ENCODE results near the gene TMEM52.

The TMEM52 gene

DNA sequence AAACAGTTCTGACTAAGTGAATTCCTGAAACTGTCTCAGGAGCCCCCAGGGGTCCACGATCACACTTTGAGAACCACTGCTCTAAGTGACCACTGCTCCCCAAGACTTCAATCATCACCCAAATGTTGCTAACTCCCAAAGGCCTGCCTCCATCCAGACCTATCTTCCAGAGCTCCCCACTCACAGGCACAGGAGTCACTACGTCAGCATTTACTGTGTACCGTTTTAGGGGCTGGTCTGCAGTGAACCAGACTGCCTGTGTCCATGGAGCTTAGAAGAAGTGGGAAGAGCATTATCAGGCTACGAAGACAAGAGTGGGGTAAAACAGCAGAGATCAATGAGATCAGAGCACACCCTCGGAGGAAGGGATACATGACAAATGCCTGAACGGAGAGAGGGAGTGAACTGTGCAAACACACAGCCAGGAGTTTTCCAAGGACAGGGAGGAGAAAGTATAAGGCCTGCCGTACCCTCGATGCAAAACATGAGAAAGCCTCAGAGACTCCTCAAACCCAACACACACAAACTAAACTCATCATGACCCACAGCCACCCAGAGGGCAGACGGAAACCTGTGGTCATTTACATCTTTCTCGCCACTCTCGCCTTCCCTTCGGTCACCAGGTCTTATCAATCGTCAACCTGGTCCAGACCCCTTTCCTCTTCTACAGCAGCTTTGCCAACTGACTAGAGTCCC lies 38.3 kb downstream of the TMEM52 start:
- H3K79me2 ChIP-seq (ENCODE audit: control insufficient read depth, insufficient read depth, low read length) = peaks cover 80% of the 10 kb centered on the region
- no peak overlapping the region for H3K23ac ChIP-seq (ENCODE audit: low read length)
- no peak overlapping the region for H2BK15ac ChIP-seq (replicated peaks; ENCODE audit: low read depth)
- H3K79me1 ChIP-seq (ENCODE audit: low read length) = peaks cover 2% of the 10 kb centered on the region
- no peak overlapping the region for H3K18ac ChIP-seq (ENCODE audit: low read length)
- no peak overlapping the region for H2BK120ac ChIP-seq (ENCODE audit: low read depth, low read length)
- no peak overlapping the region for H3K4me2 ChIP-seq (ENCODE audit: low read length)
- H3K4me1 ChIP-seq (ENCODE audit: control insufficient read depth, low read depth, low read length) = peaks cover 4% of the 10 kb centered on the region
- no peak overlapping the region for H3K4me3 ChIP-seq (ENCODE audit: low read length)
- H4K5ac ChIP-seq (ENCODE audit: low read length) = no peak overlapping the region
- DNase-seq = no peak
- WGBS (ENCODE audit: extremely low coverage, insufficient coverage, low lambda C conversion rate) = no CpG with 5 or more reads among the region's 13 CpGs
- H3K27ac ChIP-seq (ENCODE audit: low read depth, low read length) = no peak overlapping the region
- no peak overlapping the region for H2BK5ac ChIP-seq (ENCODE audit: low read length)
- no peak overlapping the region for H3K56ac ChIP-seq (ENCODE audit: low read length)
- no peak overlapping the region for H4K8ac ChIP-seq (ENCODE audit: low read depth, low read length)
- no peak overlapping the region for H3K4ac ChIP-seq (ENCODE audit: low read depth, low read length)
- no peak overlapping the region for H2AK5ac ChIP-seq (ENCODE audit: low read length)
- no peak overlapping the region for H3K9ac ChIP-seq (ENCODE audit: low read length)
- no peaks in the 10 kb centered on the region for H3K36me3 ChIP-seq (ENCODE audit: control insufficient read depth, insufficient read depth, low read length)
- H3K27me3 ChIP-seq (ENCODE audit: insufficient read depth, low read length, poor library complexity) = no peaks in the 10 kb centered on the region

DNA sequence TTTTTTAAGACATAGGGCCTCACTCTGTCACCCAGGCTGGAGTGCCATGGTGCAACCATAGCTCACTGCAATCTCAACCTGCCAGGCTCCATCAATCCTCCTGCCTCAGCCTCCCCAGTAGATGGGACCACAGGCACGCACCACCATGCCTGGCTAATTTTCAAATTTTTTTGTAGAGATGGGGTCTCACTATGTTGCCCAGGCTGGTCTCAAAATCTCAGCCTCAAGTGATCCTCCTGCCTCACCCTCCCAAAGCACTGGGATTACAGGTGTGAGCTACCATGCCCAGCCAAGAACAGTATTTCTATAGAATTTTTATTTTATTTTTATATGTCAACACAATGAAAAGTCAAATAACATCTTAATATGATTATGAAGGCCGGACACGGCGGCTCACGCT lies 39.1 kb downstream of the TMEM52 start:
- no peak overlapping the region for H4K5ac ChIP-seq (ENCODE audit: low read length)
- no peak overlapping the region for H2BK5ac ChIP-seq (ENCODE audit: low read length)
- no peak overlapping the region for H3K4me3 ChIP-seq (ENCODE audit: low read length)
- H3K56ac ChIP-seq (ENCODE audit: low read length) = no peak overlapping the region
- peaks cover 84% of the 10 kb centered on the region for H3K79me2 ChIP-seq (ENCODE audit: control insufficient read depth, insufficient read depth, low read length)
- H3K4me1 ChIP-seq (ENCODE audit: control insufficient read depth, low read depth, low read length) = peaks cover 4% of the 10 kb centered on the region
- DNase-seq = no peak
- no peak overlapping the region for H2BK15ac ChIP-seq (replicated peaks; ENCODE audit: low read depth)
- no peak overlapping the region for H4K8ac ChIP-seq (ENCODE audit: low read depth, low read length)
- no peak overlapping the region for H3K4ac ChIP-seq (ENCODE audit: low read depth, low read length)
- H3K27ac ChIP-seq (ENCODE audit: low read depth, low read length) = no peak overlapping the region
- H3K18ac ChIP-seq (ENCODE audit: low read length) = no peak overlapping the region
- no peak overlapping the region for H3K23ac ChIP-seq (ENCODE audit: low read length)
- no peak overlapping the region for H3K9ac ChIP-seq (ENCODE audit: low read length)
- H3K79me1 ChIP-seq (ENCODE audit: low read length) = peaks cover 2% of the 10 kb centered on the region
- H2AK5ac ChIP-seq (ENCODE audit: low read length) = no peak overlapping the region
- H3K27me3 ChIP-seq (ENCODE audit: insufficient read depth, low read length, poor library complexity) = no peaks in the 10 kb centered on the region
- H3K36me3 ChIP-seq (ENCODE audit: control insufficient read depth, insufficient read depth, low read length) = no peaks in the 10 kb centered on the region
- no CpG with 5 or more reads among the region's 5 CpGs for WGBS (ENCODE audit: extremely low coverage, insufficient coverage, low lambda C conversion rate)
- no peak overlapping the region for H2BK120ac ChIP-seq (ENCODE audit: low read depth, low read length)
- no peak overlapping the region for H3K4me2 ChIP-seq (ENCODE audit: low read length)

DNA sequence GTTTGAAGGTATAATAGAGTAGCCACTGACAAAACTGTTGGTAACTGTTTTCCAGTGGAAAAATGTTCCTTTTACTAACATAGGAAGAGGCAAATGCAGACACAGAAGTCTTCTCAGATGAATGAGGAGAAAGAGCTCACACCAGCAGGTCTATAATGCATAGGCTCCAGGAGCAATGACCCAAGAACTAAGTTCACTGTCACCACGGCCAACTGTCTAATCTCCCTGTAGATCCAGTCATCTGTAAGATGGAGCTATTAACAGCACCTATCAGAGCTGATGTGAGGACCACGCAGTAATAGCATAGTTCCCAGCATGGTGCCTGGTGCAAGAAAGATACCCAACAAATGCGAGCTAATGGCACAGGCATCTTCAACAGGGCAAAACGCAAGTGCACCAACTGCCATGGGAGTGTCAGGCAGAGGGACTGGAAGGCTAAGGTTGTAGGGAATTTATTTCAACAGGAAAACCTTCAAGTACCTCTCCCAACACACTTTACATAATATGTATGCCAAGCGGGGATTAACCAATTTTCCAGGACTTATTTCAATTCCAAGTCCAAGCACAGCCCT lies 41.1 kb downstream of the TMEM52 start:
- no peak overlapping the region for H2BK120ac ChIP-seq (ENCODE audit: low read depth, low read length)
- H3K18ac ChIP-seq (ENCODE audit: low read length) = no peak overlapping the region
- no peak overlapping the region for H3K23ac ChIP-seq (ENCODE audit: low read length)
- no peaks in the 10 kb centered on the region for H3K36me3 ChIP-seq (ENCODE audit: control insufficient read depth, insufficient read depth, low read length)
- peaks cover 2% of the 10 kb centered on the region for H3K79me1 ChIP-seq (ENCODE audit: low read length)
- no peak overlapping the region for H2BK15ac ChIP-seq (replicated peaks; ENCODE audit: low read depth)
- no peak for DNase-seq
- no peak overlapping the region for H2BK5ac ChIP-seq (ENCODE audit: low read length)
- H4K8ac ChIP-seq (ENCODE audit: low read depth, low read length) = no peak overlapping the region
- H3K4me2 ChIP-seq (ENCODE audit: low read length) = no peak overlapping the region
- no peak overlapping the region for H4K5ac ChIP-seq (ENCODE audit: low read length)
- H3K56ac ChIP-seq (ENCODE audit: low read length) = no peak overlapping the region
- H3K27ac ChIP-seq (ENCODE audit: low read depth, low read length) = no peak overlapping the region
- no peak overlapping the region for H3K4me3 ChIP-seq (ENCODE audit: low read length)
- no peak overlapping the region for H3K4ac ChIP-seq (ENCODE audit: low read depth, low read length)
- no peak overlapping the region for H3K9ac ChIP-seq (ENCODE audit: low read length)
- H2AK5ac ChIP-seq (ENCODE audit: low read length) = no peak overlapping the region
- peaks cover 6% of the 10 kb centered on the region for H3K4me1 ChIP-seq (ENCODE audit: control insufficient read depth, low read depth, low read length)
- no peaks in the 10 kb centered on the region for H3K27me3 ChIP-seq (ENCODE audit: insufficient read depth, low read length, poor library complexity)
- peaks cover 93% of the 10 kb centered on the region for H3K79me2 ChIP-seq (ENCODE audit: control insufficient read depth, insufficient read depth, low read length)
- WGBS (ENCODE audit: extremely low coverage, insufficient coverage, low lambda C conversion rate) = no CpG with 5 or more reads among the region's 5 CpGs

DNA sequence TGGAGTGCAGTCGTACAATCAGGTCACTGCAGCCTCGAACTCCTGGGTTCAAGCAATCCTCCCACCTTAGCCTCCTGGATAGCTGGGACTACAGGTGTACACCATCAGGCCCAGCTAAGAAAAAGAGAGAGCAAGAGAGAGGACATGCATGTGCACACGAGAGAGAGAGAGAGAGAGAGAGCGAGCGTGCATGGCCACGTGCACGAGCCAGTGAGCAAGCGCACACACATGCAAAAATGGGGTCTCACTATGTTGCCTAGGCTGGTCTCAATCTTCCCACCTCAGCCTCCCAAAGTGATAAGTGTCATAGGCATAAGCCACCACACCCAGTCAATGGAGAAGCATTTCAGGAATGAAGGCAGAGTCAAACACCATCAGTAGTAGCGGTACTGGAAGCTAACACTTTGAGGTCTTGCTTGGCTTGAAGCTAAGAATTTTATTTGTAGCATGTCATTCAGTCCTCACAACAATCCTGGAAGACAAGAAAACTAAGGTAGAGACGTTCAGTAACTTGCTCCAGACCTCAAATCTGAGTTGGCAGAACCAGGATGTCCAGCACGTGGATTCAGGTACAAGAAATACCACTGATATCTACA lies 42.6 kb downstream of the TMEM52 start:
- Histone ChIP-seq H4K8ac (ENCODE audit: low read depth, low read length) (no peak overlapping the region), H3K4me1 (ENCODE audit: control insufficient read depth, low read depth, low read length) (peaks cover 1% of the 10 kb centered on the region), H2BK5ac (ENCODE audit: low read length) (no peak overlapping the region), H3K56ac (ENCODE audit: low read length) (no peak overlapping the region), H3K27me3 (ENCODE audit: insufficient read depth, low read length, poor library complexity) (no peaks in the 10 kb centered on the region), H3K4ac (ENCODE audit: low read depth, low read length) (no peak overlapping the region), H3K4me3 (ENCODE audit: low read length) (no peak overlapping the region), H2BK120ac (ENCODE audit: low read depth, low read length) (no peak overlapping the region), H4K5ac (ENCODE audit: low read length) (no peak overlapping the region), H3K36me3 (ENCODE audit: control insufficient read depth, insufficient read depth, low read length) (no peaks in the 10 kb centered on the region), H2BK15ac (replicated peaks; ENCODE audit: low read depth) (no peak overlapping the region), H3K79me2 (ENCODE audit: control insufficient read depth, insufficient read depth, low read length) (peaks cover 94% of the 10 kb centered on the region), H3K18ac (ENCODE audit: low read length) (no peak overlapping the region), H3K27ac (ENCODE audit: low read depth, low read length) (no peak overlapping the region), H3K9ac (ENCODE audit: low read length) (no peak overlapping the region), H3K4me2 (ENCODE audit: low read length) (no peak overlapping the region), H2AK5ac (ENCODE audit: low read length) (no peak overlapping the region), H3K79me1 (ENCODE audit: low read length) (peaks cover 4% of the 10 kb centered on the region), H3K23ac (ENCODE audit: low read length) (no peak overlapping the region)
- DNase-seq = peak; percentile 58
- no CpG with 5 or more reads among the region's 11 CpGs for WGBS (ENCODE audit: extremely low coverage, insufficient coverage, low lambda C conversion rate)

DNA sequence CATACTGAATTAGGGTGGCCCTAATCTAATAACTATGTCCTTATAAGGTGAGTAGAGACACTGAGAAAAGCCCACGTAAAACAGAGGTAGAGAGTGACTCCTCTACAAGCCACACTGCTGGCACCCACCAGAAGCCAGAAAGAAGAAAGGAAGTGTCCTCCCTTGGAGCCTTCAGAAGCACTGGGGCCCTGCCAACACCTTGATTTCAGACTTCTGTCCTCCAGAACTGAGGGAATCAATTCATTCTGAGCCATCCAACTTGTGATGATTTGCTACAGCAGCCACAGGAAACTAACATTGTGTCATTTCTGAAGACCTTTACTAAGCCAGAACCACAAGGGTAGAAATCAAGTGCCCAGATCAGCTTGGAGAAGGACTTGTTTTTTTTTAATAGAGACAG lies 43.1 kb downstream of the TMEM52 start:
- peaks cover 94% of the 10 kb centered on the region for H3K79me2 ChIP-seq (ENCODE audit: control insufficient read depth, insufficient read depth, low read length)
- H2BK5ac ChIP-seq (ENCODE audit: low read length) = no peak overlapping the region
- no peak overlapping the region for H2BK15ac ChIP-seq (replicated peaks; ENCODE audit: low read depth)
- peaks cover 1% of the 10 kb centered on the region for H3K4me1 ChIP-seq (ENCODE audit: control insufficient read depth, low read depth, low read length)
- H3K4me2 ChIP-seq (ENCODE audit: low read length) = no peak overlapping the region
- no peak overlapping the region for H3K4me3 ChIP-seq (ENCODE audit: low read length)
- no peak overlapping the region for H3K23ac ChIP-seq (ENCODE audit: low read length)
- H3K9ac ChIP-seq (ENCODE audit: low read length) = no peak overlapping the region
- H3K4ac ChIP-seq (ENCODE audit: low read depth, low read length) = no peak overlapping the region
- H2BK120ac ChIP-seq (ENCODE audit: low read depth, low read length) = no peak overlapping the region
- no peak for DNase-seq
- H3K36me3 ChIP-seq (ENCODE audit: control insufficient read depth, insufficient read depth, low read length) = no peaks in the 10 kb centered on the region
- H4K8ac ChIP-seq (ENCODE audit: low read depth, low read length) = no peak overlapping the region
- H3K27ac ChIP-seq (ENCODE audit: low read depth, low read length) = no peak overlapping the region
- WGBS (ENCODE audit: extremely low coverage, insufficient coverage, low lambda C conversion rate) = no CpG with 5 or more reads among the region's 1 CpG
- H2AK5ac ChIP-seq (ENCODE audit: low read length) = no peak overlapping the region
- H4K5ac ChIP-seq (ENCODE audit: low read length) = no peak overlapping the region
- H3K27me3 ChIP-seq (ENCODE audit: insufficient read depth, low read length, poor library complexity) = no peaks in the 10 kb centered on the region
- H3K18ac ChIP-seq (ENCODE audit: low read length) = no peak overlapping the region
- peaks cover 6% of the 10 kb centered on the region for H3K79me1 ChIP-seq (ENCODE audit: low read length)
- no peak overlapping the region for H3K56ac ChIP-seq (ENCODE audit: low read length)
